A549 (cell line): Measurements from ENCODE around the gene KCNIP2. TPM values are rescaled to one million over a fixed set of nuclear protein-coding genes. Genes with fewer than 3 reads are reported as not detected.

Source experiments
- ATAC-seq, 2 experiments: fragments of 200-7000 bp in 1 of 2; fragments of >200 bp in 1 of 2; cut with Nextera tagmentation in 1 of 2; cut with Tn5 transposase in 1 of 2; 3 replicates each; pipeline versions ENCODE4 v1.8.0 to v1.9.1; 2018 to 2020; ENCODE audit warnings: mild to moderate bottlenecking in 1 of 2, moderate library complexity in 1 of 2
- CTCF ChIA-PET: fragments of 300-600 bp; sonication (Branson Sonifier 250); formaldehyde crosslinking; extraction: SDS; loops from one replicate; lab custom pipeline; 2021; ENCODE audit warnings: antibody characterized with exemption, inconsistent platforms; lab: Yijun Ruan, JAX
- POLR2A ChIA-PET: fragments of 350-600 bp; formaldehyde crosslinking; extraction: SDS; loops from one replicate; lab custom pipeline; 2021; ENCODE audit warnings: antibody characterized with exemption, inconsistent platforms; lab: Yijun Ruan, JAX
- DNase-seq, 2 experiments: peaks; one replicate each; pipeline versions ENCODE4 v3.0.0 to v3.0.0-alpha.2; 2011 to 2016; ENCODE audit warnings: low read depth in 1 of 2, low spot score in 1 of 2
- FAIRE-seq: peaks from 2 replicates; lab custom pipeline; 2011; peaks lifted over from hg19 to GRCh38; lab: Jason Lieb, UNC
- H3K27ac ChIP-seq, 2 experiments: fragments of >200 bp; sonication (Bioruptor Twin); formaldehyde crosslinking; 3 replicates each; pipeline ENCODE4 v1.5.1; 2016 to 2017
- H3K4me1 ChIP-seq: fragments of >200 bp; sonication (Bioruptor Twin); formaldehyde crosslinking; 3 replicates; pipeline ENCODE4 v1.6.1; 2016
- H3K4me2 ChIP-seq: fragments of >200 bp; sonication (Bioruptor Twin); formaldehyde crosslinking; 3 replicates; pipeline ENCODE4 v1.6.1; 2016
- H3K4me3 ChIP-seq: fragments of >200 bp; sonication (Bioruptor Twin); formaldehyde crosslinking; 3 replicates; pipeline ENCODE4 v1.5.1; 2016
- H3K9me3 ChIP-seq: fragments of >200 bp; sonication (Bioruptor Twin); formaldehyde crosslinking; 3 replicates; pipeline ENCODE4 v1.6.1; 2016
- CBX2 ChIP-seq: fragments of 200-600 bp; sonication (generic); IDR thresholded peaks from 2 replicates; pipeline ENCODE4 v1.6.1; 2016; ENCODE audit warnings: low read depth, mild to moderate bottlenecking, borderline replicate concordance
- CHD2 ChIP-seq: fragments of 150-350 bp; IDR thresholded peaks from 2 replicates; pipeline ENCODE4 v1.6.1; 2014; ENCODE audit warnings: low read length; ENCODE audit not compliant: partially characterized antibody
- EHMT2 ChIP-seq: fragments of 200-600 bp; sonication (generic); IDR thresholded peaks from 2 replicates; pipeline ENCODE4 v1.6.1; 2016; ENCODE audit warnings: antibody characterized with exemption, low read depth, mild to moderate bottlenecking, moderate library complexity
- EP300 ChIP-seq, 2 experiments: fragments of >200 bp; sonication (Bioruptor Twin); formaldehyde crosslinking; IDR thresholded peaks; 2 replicates in 1 of 2; 3 replicates in 1 of 2; pipeline ENCODE4 v1.6.1; 2016 to 2017
- FOSB ChIP-seq: fragments of 250-450 bp; sonication (Bioruptor Pico); IDR thresholded peaks from 2 replicates; pipeline ENCODE4 v1.5.0; 2020; ENCODE audit warnings: mild to moderate bottlenecking, moderate library complexity
- FOSL2 ChIP-seq, 2 experiments: fragments of 450-650 bp in 1 of 2; fragments of >200 bp in 1 of 2; sonication (Bioruptor Twin) in 1 of 2; formaldehyde crosslinking; IDR thresholded peaks; 2 replicates each; pipeline versions ENCODE4 v1.5.0 to v1.6.1; 2016 to 2020; ENCODE audit warnings: mild to moderate bottlenecking in 1 of 2, moderate library complexity in 1 of 2
- HDAC2 ChIP-seq: fragments of 200-600 bp; sonication (generic); IDR thresholded peaks from 2 replicates; pipeline ENCODE4 v1.6.1; 2016
- HEYL ChIP-seq: fragments of 250-450 bp; sonication (Bioruptor Pico); IDR thresholded peaks from 2 replicates; pipeline ENCODE4 v1.8.0; 2021; ENCODE audit warnings: mild to moderate bottlenecking, moderate library complexity
- HOXB13 ChIP-seq: fragments of 250-450 bp; sonication (Bioruptor Pico); IDR thresholded peaks from 2 replicates; pipeline ENCODE4 v1.5.0; 2020; ENCODE audit warnings: low read depth, mild to moderate bottlenecking, moderate library complexity
- JUN ChIP-seq, 2 experiments: fragments of >200 bp; sonication (Bioruptor Twin); formaldehyde crosslinking; IDR thresholded peaks; 2 replicates in 1 of 2; 3 replicates in 1 of 2; pipeline ENCODE4 v1.6.1; 2016 to 2017
- MAFK ChIP-seq: fragments of 450-650 bp; IDR thresholded peaks from 2 replicates; pipeline ENCODE4 v1.6.1; 2014; ENCODE audit not compliant: partially characterized antibody
- NPAS2 ChIP-seq: fragments of 250-450 bp; sonication (Bioruptor Pico); IDR thresholded peaks from 2 replicates; pipeline ENCODE4 v1.8.0; 2022; ENCODE audit warnings: mild to moderate bottlenecking, moderate library complexity, borderline replicate concordance
- PHF8 ChIP-seq: fragments of 200-600 bp; sonication (generic); IDR thresholded peaks from 2 replicates; pipeline ENCODE4 v1.6.1; 2016; ENCODE audit warnings: low read depth, mild to moderate bottlenecking, antibody characterized with exemption, moderate library complexity, borderline replicate concordance
- POLR2A ChIP-seq: IDR thresholded peaks from 2 replicates; pipeline ENCODE4 v1.6.1; 2012; ENCODE audit warnings: mild to moderate bottlenecking, low read length
- RFX5 ChIP-seq: fragments of 450-650 bp; IDR thresholded peaks from 2 replicates; pipeline ENCODE4 v1.7.1; 2014; ENCODE audit warnings: antibody characterized with exemption, mild to moderate bottlenecking, moderate library complexity
- SREBF2 ChIP-seq: fragments of 450-650 bp; IDR thresholded peaks from 2 replicates; pipeline ENCODE4 v1.6.1; 2014; ENCODE audit warnings: mild to moderate bottlenecking, moderate library complexity
- ZNF302 ChIP-seq: fragments of 250-450 bp; sonication (Bioruptor Pico); IDR thresholded peaks from 2 replicates; pipeline ENCODE4 v1.9.0; 2021; ENCODE audit warnings: inconsistent platforms, mild to moderate bottlenecking, moderate library complexity
- WGBS: methylation state at CpG from one replicate; pipeline ENCODE4 v1.1.6; 2017; ENCODE audit errors: missing lambda C conversion rate; 5-methylcytosine and 5-hydroxymethylcytosine counted together
- polyA plus RNA-seq, 4 experiments: library from polyadenylated mRNA; depleted of rRNA in 3 of 4; stranded (reverse); fragments of >200 nt; fragmentation: RNase III in 1 of 4; extraction: RNeasy Plus Mini Kit Qiagen cat#74134 plus additional on column Dnase treatment in 1 of 4; gene quantifications; 2 replicates in 3 of 4; 3 replicates in 1 of 4; pipeline ENCODE4 v1.2.3, GENCODE V29; 2011 to 2017
- TF ChIP-seq, protein P1 (sequence below): fragments of >200 bp; sonication (Bioruptor Twin); formaldehyde crosslinking; IDR thresholded peaks from 2 replicates; pipeline ENCODE4 v1.6.1; 2016
- TF ChIP-seq, protein P2 (sequence below): IDR thresholded peaks from 2 replicates; pipeline ENCODE4 v1.6.1; 2012
- TF ChIP-seq, protein P3 (sequence below): fragments of 200-600 bp; sonication (generic); IDR thresholded peaks from 2 replicates; pipeline ENCODE4 v1.6.1; 2016; ENCODE audit warnings: antibody characterized with exemption, mild to moderate bottlenecking, moderate library complexity
- TF ChIP-seq, protein P4 (sequence below): fragments of 250-450 bp; sonication (Bioruptor Pico); IDR thresholded peaks from 2 replicates; pipeline ENCODE4 v1.5.0; 2021; ENCODE audit warnings: mild to moderate bottlenecking, moderate library complexity, borderline replicate concordance

The KCNIP2 gene
- polyA plus RNA-seq, 2 of the 4 experiments (the other 2 are of a cell fraction), result 0.88 to 1.3 TPM

DNA sequence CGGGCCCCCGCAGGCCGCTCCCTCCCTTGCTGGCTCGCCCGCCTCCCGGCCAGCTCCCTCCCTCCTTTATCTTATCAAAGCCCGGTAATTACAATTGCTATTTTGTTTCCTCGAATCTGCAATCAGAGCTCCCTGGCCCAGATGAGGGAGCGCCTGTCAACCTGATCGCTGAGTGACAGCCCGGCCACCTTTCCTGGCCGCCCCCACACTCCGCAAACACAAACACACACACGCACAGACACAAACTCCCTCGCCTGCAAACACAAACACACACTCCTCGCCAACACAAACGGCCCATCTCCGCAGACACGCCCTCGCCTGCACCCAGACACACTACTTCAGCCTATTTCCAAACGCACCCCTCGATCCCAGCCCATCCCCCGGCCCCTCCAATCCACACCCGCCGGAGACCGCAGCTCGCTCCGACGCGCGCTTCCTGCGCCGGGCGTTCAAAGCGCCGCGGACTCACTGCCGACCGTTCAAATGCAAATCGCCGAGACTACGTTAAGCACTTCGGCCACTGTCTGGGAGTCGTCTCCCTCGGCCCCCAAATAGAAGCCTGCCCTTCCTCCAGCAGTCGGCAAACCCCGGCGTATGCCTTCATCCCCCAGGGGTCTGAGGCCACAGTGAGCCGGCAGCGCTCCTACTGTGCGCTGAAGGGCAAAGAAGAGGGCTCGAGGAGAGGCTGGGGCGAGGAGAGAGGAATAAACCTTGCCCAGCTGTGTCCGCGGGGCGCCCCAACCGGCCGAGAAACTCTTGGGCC lies 64.6 kb downstream of the KCNIP2 start:
- DNase-seq (no peak), ATAC-seq (no peak), FAIRE-seq (no peak)
- 91% methylated on average over 56 of the region's 58 CpGs for WGBS
- Histone ChIP-seq H3K4me3 (no peak overlapping the region), H3K9me3 (no peaks in the 10 kb centered on the region), H3K4me1 (peaks cover 32% of the 10 kb centered on the region), H3K4me2 (no peak overlapping the region; the same call in 2 of the 3 replicates), H3K27ac (no peak overlapping the region)
- ChIA-PET CTCF (interaction anchor here (0.6 to 8.1 kb wide), 12 partner anchors 10 to 565 kb away, joined by 3 to 106 read pairs (median 3); no protein-coding TSS in a partner anchor), POLR2A (no interaction called here)
- TF ChIP-seq CHD2 (no peak), JUN (IDR thresholded peaks at IDR 0.05) (no peak), FOSB (CRISPR knock-in tag) (no peak), CBX2 (no peak), RFX5 (no peak), SREBF2 (no peak), NPAS2 (CRISPR knock-in tag) (no peak), EHMT2 (no peak), HOXB13 (no peak)
- TF ChIP-seq, protein P1, sequence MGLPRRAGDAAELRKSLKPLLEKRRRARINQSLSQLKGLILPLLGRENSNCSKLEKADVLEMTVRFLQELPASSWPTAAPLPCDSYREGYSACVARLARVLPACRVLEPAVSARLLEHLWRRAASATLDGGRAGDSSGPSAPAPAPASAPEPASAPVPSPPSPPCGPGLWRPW, result no peak
- TF ChIP-seq, protein P2, sequence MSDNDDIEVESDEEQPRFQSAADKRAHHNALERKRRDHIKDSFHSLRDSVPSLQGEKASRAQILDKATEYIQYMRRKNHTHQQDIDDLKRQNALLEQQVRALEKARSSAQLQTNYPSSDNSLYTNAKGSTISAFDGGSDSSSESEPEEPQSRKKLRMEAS, result no peak

DNA sequence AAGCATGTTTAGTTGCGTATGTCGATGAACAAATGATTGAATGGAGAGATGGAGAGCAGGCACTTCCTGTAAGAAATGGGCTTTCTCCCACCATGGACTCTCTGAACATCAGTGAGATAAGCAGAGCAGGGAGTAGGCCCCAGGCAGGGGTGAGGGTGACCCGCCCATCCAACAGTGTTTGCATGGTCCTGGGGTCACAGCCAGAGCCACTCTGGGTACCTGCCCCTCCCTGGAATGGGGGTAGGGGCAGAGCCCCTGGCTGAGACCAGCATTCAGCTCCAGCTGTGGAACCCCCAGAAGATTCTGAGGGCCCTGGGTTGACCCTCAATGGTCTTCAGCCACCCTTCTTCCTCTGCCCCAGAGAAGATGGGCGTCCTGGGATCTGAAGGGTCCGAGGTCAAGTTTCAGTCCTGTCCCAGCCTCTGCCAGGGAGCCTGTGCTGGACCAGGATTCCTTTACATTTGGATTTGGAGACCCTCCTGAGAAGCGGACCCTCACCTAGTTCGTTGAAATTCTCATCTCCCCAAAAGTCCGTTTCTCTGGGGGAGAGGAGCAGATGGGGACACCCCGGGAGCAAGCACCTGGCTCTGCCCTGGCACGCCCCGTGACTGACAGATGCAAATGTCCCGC lies 65.3 kb downstream of the KCNIP2 start:
- CTCF ChIA-PET, result interaction anchor here (0.9 to 8.1 kb wide), 6 partner anchors 9 to 565 kb away, joined by 3 to 106 read pairs (median 42); no protein-coding TSS in a partner anchor
- H3K9me3 ChIP-seq, result no peaks in the 10 kb centered on the region
- H3K27ac ChIP-seq, result no peak overlapping the region
- ATAC-seq, result no peak
- H3K4me3 ChIP-seq, result no peak overlapping the region
- peaks cover 30% of the 10 kb centered on the region for H3K4me1 ChIP-seq
- WGBS, result 92% methylated on average over 12 of the region's 12 CpGs
- DNase-seq, result no peak
- no peak for FAIRE-seq
- POLR2A ChIA-PET, result no interaction called here
- no peak overlapping the region for H3K4me2 ChIP-seq
- TF ChIP-seq EP300 (IDR thresholded peaks at IDR 0.05) (no peak), SREBF2 (no peak), PHF8 (no peak), RFX5 (no peak), ZNF302 (CRISPR knock-in tag) (no peak), HDAC2 (no peak), HEYL (CRISPR knock-in tag) (no peak), POLR2A (no peak), FOSL2 (IDR thresholded peaks at IDR 0.05) (no peak), FOSL2 (CRISPR knock-in tag; IDR thresholded peaks at IDR 0.05) (no peak), MAFK (no peak), HOXB13 (no peak)
- TF ChIP-seq, protein P3, sequence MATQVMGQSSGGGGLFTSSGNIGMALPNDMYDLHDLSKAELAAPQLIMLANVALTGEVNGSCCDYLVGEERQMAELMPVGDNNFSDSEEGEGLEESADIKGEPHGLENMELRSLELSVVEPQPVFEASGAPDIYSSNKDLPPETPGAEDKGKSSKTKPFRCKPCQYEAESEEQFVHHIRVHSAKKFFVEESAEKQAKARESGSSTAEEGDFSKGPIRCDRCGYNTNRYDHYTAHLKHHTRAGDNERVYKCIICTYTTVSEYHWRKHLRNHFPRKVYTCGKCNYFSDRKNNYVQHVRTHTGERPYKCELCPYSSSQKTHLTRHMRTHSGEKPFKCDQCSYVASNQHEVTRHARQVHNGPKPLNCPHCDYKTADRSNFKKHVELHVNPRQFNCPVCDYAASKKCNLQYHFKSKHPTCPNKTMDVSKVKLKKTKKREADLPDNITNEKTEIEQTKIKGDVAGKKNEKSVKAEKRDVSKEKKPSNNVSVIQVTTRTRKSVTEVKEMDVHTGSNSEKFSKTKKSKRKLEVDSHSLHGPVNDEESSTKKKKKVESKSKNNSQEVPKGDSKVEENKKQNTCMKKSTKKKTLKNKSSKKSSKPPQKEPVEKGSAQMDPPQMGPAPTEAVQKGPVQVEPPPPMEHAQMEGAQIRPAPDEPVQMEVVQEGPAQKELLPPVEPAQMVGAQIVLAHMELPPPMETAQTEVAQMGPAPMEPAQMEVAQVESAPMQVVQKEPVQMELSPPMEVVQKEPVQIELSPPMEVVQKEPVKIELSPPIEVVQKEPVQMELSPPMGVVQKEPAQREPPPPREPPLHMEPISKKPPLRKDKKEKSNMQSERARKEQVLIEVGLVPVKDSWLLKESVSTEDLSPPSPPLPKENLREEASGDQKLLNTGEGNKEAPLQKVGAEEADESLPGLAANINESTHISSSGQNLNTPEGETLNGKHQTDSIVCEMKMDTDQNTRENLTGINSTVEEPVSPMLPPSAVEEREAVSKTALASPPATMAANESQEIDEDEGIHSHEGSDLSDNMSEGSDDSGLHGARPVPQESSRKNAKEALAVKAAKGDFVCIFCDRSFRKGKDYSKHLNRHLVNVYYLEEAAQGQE, result no peak
- TF ChIP-seq, protein P1, result no peak
- TF ChIP-seq, protein P4, sequence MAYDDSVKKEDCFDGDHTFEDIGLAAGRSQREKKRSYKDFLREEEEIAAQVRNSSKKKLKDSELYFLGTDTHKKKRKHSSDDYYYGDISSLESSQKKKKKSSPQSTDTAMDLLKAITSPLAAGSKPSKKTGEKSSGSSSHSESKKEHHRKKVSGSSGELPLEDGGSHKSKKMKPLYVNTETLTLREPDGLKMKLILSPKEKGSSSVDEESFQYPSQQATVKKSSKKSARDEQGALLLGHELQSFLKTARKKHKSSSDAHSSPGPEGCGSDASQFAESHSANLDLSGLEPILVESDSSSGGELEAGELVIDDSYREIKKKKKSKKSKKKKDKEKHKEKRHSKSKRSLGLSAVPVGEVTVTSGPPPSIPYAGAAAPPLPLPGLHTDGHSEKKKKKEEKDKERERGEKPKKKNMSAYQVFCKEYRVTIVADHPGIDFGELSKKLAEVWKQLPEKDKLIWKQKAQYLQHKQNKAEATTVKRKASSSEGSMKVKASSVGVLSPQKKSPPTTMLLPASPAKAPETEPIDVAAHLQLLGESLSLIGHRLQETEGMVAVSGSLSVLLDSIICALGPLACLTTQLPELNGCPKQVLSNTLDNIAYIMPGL (CRISPR knock-in tag), result no peak
- TF ChIP-seq, all 56 proteins: peak for 0
